Mammary epithelial cell (primary cell): ENCODE data around the gene GBP7.

Experiments
- CTCF ChIP-seq, 2 donors: IDR thresholded peaks in 1 of 2; conservative IDR thresholded peaks in 1 of 2; 2 replicates each; pipeline ENCODE4 v1.5.1; 2011 to 2012; ENCODE audit warnings: inconsistent platforms in 2 of 2, low read length in 2 of 2, mild to moderate bottlenecking in 2 of 2, control low read depth in 1 of 2, low read depth in 1 of 2; ENCODE audit not compliant: insufficient read depth in 1 of 2; ENCODE audit errors: extremely low read depth in 1 of 2
- EZH2 ChIP-seq: IDR thresholded peaks from 2 replicates; pipeline ENCODE4 v1.6.1; 2012; ENCODE audit warnings: low read length, inconsistent platforms, borderline replicate concordance

DNA sequence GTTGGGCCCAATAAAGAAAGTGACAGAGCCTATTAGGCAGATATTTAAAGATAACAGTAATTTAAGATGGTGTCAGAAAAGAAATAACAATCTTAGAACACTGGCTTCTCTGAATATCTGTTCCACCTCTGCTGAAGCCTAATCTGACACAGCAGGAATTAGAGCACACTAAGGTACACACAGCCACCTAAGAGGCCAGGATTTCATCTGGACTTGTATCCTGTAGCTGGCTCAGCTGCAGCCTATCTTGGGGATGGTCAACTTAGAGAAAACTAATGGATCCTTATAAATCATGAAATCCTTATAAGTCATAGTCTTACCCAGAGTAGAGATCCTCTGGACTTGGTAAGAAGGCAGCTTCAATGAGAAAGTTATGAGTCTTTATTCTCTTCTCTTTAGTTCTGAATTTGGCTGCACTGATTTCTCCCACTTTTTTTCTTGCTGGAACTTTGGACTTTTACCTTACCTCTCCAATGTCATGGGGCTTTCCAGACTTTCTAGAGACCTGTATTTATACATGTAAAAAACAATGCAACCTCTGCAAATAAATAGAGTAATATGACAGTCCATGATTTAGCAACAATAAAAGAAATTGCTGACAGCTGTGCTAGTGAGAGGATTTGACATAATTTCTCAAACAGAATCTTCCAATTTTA, at the start of gene GBP7:
- TF ChIP-seq CTCF (conservative IDR thresholded peaks at IDR 0.05 in 1 of 2, IDR thresholded peaks at IDR 0.05 in 1 of 2; ENCODE audit: extremely low read depth in 1 of 2, insufficient read depth in 1 of 2, low read depth in 1 of 2, low read length in 2 of 2) (no peak), EZH2 (no peak)
